Activated T-cell treated with anti-CD3 and anti-CD28 coated beads for 48 hours (primary cell): ENCODE results near the gene KMT5B.

Source experiments
- DNase-seq: peaks from one replicate; pipeline ENCODE4 v3.0.0-alpha.2; 2020; ENCODE audit warnings: low read depth

KMT5B gene

DNA sequence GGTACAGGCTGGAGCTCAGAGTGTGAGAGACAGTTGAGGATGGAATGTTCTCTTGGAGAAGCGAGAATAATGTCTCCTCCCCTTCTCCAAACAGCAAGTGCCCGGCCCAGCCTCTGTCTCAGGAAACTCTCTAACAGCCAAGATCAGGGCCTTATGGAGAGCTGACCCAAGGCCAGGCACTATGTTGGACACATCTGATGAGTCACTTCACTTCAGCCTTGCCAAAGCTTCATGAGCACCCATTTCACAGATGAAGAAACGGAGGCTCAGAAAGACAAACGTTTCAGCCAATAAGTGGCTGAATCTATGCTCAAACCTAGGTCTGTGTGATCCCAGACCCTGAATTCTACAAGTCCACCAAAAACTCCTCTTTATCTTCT, 69.8 kb downstream of the KMT5B start:
- DNase-seq, result no peak

DNA sequence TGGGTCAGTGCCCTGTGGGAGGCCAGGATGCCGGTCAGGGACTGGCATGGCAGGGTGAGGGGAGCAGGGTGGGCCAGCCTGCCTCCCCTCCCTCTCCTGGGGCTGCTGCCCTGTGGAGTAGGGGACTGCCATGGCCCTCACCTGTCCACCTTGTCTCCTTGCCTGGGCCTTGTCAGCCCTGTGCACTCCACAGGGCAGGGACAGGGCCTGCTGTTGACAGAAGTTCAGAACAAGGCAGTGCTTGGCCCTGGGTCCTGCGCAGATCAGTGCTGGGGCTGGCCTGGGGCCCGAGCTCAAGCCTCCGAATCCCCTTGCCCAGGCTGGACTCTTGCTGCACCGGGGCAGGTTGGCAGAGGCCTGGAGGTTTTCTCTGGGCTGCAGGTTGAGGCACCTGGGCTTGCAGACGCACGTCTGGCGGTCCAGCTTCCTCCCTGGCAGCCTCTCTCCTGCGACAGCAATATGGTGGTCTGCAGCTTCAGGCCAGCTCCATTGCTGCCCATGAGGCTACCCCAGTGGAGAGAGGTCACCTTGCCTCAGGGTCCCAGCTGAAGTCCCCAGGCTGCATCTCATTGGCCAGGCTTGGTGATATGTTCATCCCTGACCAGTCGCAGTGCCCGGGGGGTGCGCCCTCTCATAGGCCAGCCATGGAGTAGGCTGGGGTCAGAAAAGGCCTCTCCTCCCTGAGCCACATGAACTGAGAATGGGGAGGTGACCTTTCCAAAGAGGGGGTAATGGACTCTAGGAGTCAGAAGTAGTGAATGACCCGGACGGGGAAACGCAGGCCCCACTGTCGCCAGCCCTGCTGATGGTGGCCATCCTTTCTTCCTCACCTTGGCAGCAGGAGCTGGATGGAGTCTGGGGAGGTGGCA, 70.4 kb downstream of the KMT5B start:
- no peak for DNase-seq

DNA sequence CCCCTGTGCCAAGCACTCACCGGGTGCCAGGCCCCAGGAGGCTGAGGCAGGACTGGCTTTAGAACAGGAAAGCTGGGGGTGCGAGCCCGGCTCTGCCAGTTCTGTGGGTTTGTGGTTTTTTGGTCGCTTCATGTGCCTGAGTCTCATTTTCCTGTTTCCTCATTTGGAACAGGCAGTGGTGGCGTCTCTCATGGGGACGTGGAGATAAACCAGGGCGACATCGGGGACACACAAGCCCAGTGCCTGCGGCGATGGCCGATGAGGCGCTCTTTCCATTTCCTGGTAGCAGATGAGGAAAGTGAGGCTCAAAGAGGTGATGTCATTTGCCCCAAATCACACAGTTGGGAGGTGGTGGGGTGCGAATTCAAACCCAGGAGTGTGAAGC, 71.1 kb downstream of the KMT5B start:
- DNase-seq, result peak; percentile 59

DNA sequence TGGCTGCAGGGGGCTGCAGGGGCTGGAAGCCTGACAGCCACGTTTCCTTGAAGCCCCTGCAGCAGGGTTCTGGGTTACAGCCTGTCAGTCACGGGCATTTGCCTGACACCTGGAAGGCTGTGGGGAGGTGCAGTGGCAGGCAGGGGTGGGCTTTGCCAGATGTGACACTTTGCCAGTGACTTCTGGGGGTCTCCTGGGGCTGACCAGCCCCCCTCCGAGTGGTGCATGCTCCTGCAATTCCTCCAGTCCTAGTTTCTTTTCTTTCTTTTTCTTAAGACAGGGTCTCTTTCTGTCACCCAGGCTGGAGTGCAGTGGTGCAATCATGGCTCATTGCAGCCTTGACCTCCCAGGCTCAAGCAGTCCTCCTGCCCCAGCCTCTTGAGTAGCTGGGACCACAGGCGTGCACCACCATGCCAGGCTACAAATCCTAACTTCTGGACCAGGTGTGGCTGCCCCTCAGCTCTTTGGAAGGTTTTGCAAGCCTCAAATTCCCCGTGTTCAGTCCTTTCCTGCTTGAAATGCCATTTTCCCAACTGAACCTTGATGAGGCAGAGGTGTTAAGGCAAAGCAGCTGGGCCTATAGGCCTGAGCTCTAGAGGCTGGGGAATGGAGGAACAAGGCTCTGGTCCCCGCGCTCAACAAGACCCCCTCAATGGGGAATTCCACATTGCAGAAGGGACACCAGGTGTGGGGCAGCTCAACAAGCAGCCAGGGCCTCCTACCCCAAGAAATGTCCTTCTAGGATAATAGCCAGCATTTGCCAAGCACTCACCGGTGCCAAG, 71.7 kb downstream of the KMT5B start:
- no peak for DNase-seq

DNA sequence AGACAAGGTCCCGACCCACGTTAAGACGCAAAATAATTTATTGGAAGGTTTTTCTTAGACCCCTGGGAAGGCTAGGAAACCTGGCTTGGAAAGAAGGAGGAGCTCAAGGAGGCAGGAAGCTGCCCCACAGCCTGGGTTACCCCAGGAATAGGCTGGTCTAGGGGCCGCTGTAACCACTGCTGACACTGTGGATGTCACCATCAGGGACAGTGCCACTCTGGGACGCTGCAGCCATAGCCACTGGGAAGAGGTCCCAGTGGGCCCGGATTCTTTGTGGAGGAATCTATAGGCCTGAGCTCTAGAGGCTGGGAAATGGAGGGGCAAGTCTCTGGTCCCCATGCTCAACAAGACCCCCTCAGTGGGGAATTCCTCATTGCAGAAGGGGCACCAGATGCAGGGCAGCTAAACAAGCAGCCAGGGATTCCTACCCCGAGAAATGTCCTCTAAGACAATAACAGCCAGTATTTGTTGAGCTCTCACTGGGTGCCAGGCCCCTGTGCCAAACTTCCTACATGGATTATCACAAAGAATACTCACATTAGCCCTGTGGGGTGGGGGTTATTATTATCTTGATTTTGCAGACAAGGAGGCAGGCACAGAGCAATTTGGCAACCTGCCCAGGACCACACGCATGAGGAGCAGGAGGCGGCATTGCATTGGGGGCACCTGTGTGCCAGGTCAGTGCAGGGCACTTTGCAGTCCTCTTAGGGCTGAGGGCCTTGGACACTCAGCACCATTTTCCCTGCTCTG, 72.4 kb downstream of the KMT5B start:
- DNase-seq, result no peak

DNA sequence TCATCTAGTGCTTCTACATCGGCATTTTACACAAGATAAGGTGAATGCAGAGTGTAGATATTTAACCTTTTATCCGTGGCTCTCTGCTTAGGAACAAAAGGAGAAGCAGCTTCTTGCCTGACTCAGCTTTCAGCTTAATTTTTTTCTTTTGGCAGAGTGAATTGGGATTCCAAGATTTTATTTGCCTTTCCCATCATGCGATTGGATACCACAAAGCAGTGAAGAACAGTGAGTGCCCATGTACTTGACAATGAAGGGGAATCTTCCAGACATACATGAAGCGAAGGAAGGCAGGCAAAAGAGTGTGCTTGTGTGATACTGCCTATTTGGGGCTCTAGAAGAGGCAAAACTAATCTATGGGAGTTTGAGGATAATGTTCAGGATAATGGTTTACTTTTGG, 74.9 kb downstream of the KMT5B start:
- no peak for DNase-seq

DNA sequence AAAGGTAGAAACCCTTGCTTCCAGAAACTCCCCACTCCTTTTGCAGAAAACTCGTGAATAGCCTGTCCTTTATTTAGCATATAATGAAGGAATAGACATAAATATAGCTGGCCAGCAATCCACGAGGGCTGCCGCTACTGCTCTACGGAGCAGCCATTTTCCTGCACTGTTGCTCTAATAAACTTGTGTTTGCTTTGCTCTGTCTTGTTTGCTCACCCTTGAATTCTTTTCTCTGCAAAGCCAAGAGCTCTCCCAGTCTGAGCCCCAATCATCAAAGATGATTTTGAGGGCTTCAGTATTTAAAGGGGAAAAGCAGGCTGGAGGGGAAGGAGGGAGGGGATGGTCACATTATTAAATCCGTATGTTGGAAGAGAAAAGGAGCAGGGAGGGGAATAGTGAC, 75.3 kb downstream of the KMT5B start:
- DNase-seq, result no peak

DNA sequence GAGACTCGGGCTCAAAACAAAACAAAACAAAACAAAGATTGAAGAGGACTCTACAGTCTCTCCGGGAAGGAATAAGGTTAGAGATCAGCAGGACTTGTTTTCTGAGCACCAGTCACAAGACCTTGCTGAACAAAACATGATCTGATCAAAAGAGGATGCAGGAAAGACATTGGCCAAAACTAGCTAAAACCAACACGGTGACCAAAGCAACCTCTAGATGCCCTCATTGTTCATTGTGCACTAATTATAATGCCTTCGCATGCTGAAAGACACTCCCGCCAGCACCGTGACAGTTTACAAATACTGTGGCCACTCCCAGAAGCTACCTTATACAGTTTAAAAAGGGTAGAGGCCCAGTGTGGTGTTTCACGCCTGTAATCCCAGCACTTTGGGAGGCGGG, 76.2 kb downstream of the KMT5B start:
- DNase-seq, result no peak

DNA sequence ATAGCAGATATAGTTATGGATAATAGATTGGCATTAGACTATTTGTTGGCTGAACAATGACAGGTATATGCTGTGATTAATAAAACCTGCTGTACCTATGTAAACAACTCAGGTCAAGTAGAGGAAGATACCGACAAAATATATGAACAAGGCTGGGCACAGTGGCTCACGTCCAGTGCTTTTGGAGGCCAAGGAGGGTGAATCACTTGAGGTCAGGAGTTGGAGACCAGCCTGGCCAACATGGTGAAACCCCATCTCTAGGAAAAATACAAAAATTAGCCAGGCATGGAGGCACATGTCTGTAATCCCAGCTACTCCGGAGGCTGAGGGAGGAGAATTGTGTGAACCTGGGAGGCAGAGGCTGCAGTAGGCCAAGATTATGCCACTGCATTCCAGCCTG, 77.9 kb downstream of the KMT5B start:
- no peak for DNase-seq

DNA sequence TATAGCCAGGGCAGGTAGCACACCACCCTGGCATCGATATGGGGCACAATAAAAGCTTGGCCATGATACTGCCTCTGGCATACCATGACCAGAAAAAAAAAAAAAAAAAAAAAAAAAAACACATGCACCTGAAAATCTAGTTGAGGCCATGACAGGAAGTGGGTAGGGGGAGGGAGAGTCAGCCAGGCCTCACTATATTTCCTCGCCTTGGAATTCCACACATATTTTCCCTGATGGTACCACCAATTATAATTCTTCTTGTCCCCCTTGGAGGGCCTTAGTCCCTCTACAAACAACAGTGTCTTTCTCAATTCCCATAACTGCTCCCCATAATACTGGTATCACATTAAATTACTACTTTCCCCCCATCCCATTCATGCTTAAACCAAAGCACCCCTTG, 79.3 kb downstream of the KMT5B start:
- no peak for DNase-seq

DNA sequence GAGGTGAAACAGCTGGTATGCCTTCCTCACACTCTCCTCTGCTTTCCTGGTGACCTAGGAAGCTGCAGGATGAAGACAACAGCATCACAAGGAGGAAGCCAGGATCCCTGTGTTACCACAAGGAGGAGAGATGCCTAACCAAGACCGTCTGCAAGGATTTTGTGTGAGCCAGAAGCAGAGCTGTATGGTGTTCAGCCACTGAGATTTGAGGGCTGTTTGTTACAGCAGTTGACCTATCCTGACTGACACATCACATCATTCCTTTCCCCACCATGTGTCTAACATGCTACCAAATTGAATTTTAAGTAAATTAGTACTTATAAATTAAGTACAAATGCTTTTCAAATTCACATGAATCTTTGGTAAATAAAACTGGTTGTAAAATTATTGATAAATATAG, 83.0 kb downstream of the KMT5B start:
- DNase-seq, result no peak

DNA sequence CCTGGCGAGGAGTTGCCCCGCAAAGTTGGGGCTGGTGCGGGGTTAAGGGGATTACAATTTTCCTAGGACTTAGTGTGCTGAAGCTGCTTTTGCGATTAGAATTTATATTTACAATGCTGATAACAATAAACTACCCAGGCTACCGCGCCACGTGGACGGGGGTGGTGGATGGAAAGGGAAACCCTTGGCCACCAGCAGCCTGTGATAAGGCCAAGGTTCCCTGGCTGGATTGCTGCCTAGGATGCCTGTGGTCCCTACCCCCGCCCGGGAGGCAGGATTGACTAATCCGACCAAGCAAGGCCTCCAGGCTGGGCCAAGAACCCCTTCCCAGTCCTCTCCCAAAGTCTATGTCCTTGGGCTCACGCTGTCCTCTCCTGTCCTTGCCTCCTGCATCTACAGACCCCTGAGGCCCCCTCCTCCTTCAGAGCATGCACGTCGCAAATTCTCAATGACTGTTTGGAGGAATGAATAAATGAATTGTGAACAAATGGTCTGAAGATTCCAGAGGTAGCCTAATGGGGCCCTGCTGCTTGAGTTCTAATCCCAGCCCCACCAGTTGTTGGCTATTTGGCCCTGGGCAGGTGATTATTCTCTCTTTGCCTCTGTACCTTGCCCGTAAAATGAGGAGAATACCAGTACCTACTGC, 84.3 kb downstream of the KMT5B start:
- DNase-seq, result no peak

DNA sequence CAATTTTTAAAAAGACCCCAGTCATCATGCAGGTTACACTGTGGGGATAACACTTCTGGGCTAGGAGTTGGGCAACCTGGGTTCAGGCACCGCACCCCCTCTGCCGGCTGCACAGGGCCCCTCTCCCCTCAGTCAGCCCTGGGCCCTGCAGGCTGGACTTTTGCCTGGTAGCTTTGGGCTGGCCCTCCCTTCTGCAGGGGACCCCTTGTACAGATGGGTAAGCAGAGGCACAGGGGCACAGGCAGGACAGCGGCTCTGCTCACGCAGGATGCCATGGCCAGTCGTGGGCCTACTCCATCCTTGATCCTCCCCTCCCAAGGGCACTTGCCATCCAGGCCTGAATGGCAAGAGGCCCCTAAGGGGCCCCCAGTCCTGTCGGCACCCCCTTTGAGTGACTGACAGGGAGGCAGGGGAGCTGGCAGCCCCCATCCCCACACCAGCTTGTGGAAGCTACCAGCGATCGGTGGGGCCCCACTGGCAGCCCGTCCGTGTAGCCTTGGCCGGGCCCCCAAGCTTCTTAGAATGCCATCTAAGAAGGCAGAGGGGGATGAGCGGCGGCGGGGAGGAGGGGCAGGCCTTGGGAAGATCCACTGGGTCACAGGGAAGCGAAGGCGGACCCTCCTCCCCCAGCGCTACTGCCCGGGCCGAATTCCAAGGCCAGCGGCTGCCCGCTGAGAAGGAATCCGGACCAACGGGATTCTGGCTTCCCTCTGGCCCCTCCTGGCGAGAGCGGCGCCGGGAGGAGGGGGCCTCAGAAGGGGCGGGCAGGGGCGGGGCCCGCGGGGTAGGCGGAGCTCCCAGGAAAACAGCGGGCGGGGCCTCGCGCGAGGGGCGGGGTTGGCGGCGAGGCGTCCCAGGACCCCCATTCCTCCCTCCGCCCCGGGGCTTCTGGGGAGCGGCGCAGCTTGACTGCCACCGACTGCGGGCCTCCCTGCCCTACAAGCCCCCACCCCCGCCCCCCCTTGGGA, 85.1 kb downstream of the KMT5B start:
- no peak for DNase-seq

DNA sequence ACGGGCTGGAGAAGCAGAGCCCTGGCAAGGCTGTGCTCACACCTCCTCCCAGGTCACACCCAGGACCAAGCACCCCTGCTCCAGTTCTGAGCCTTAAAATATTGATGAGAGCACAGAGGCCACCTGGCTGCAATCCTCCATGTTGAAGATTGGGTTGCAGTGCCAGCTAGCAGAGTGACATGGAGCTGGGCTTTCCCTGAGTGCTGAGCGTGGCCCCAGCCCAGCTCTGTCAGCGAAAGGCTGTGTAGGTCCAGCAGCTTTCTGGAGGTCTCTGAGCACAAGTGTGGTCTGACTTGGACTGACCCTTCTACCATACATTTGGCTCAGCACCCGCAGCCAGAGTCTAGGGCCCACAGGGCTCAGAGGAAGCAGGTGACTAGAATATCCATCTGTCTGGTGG, 87.9 kb downstream of the KMT5B start:
- no peak for DNase-seq

DNA sequence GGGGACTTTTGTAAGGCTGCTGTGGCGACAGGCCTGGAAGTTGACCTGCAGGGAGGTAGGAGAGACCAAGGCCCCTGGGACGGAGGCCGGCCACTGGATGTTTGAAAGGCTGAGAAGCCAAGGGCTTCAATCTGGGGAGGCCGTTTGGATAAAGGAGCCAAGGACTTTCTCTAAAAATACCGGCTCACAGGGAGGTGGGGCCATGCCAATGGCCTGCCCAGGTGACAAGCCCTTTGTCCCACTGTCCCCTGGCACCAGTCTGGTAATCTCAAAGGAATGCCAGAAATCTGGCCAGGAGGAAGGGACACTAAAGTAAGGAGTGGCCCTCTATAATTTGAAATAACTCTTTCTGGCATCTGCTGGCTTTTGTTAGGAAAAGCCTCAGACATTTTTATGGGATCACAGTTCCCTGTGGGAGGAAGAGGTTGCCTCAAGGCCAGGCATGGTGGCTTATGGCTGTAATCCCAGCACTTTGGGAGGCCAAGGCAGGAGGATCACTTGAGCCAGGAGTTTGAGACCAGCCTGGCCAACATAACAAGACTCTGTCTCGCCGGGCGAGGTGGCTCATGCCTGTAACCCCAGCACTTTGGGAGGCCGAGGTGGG, 90.1 kb downstream of the KMT5B start:
- no peak for DNase-seq

DNA sequence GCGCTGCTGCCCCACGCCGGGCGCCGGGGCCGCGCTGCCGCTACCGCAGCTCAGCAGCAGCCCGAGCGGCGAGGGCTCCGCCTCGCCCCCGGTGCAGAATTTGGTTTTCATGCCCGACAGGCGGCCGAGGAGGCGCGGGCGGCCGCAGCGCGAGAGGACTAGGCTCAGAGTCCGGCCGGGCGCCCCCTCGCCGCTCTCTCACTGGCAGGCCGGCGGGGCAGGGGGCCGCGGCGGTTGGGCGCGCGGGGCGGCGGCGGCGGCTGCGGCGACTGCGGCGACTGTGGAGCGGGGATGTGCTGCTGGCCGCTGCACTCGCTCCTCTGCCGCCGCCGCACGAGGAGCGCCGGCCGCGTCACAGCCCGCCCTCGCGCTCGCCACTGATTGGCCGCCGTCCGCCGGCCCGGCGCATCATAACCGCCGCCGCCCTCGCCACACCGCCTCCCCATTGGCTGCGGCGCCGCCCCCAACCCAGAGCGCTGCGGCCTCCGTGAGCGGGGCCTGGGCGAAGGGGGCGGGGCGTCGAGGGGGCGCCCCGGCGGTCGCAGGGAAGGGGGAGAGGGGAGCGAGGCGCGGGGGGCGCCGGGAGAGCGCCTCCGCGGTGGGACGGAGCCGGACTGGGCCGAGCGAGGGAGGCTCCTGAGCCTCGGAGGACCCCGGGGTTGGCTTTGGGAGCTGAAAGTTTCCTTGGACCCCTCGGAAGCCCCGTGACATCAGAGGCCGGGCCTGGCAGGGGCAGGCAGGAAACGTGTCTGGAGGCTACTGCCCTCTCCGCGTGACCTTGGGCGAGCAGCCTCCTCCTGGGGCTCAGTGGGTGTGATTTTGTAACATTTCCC, 91.8 kb downstream of the KMT5B start, which contains the start of gene CHKA:
TSS of gene CHKA (minus strand) at position 322 of the 833 bp plus-strand sequence. CDS start at position 111, 211 bp downstream.
- DNase-seq, result peak; percentile 92

DNA sequence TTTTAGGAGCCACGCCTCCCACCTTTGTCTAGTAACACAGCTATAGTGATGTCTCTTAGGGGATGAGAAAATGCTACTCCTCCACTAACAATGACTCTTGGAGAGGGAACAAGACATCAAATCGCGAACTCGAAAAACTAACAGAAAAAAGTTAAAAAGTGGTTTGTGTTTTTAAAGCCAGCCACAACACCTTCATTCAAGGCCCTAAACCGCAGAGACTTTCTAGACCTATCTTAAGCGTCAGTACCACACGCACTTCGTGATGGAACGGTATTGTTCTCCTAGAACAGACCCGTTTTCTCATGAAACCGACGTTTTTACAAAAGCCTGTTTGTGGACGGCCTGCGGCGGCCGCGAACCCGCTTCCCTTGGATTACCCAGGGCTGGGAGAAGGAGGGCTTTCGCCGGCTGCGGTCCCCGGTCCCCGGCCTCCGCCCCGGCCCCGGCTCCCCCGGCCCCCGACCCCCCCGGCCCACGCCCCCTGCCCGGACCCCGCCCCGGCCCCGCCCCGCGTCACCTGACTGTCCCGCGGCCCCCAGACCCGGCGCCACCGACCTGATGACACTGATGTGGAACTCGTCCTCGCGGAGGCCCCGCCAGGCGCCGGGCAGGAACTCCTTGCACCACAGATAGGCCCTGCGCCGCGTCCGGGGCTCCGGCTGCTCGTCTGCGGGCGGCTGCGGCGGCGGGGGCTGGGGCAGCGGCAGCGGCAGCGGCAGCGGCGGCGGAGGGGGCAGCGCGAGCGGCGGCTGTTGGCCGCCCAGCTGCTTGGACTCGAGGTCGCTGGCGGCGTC, 92.6 kb downstream of the KMT5B start:
- DNase-seq, result no peak

DNA sequence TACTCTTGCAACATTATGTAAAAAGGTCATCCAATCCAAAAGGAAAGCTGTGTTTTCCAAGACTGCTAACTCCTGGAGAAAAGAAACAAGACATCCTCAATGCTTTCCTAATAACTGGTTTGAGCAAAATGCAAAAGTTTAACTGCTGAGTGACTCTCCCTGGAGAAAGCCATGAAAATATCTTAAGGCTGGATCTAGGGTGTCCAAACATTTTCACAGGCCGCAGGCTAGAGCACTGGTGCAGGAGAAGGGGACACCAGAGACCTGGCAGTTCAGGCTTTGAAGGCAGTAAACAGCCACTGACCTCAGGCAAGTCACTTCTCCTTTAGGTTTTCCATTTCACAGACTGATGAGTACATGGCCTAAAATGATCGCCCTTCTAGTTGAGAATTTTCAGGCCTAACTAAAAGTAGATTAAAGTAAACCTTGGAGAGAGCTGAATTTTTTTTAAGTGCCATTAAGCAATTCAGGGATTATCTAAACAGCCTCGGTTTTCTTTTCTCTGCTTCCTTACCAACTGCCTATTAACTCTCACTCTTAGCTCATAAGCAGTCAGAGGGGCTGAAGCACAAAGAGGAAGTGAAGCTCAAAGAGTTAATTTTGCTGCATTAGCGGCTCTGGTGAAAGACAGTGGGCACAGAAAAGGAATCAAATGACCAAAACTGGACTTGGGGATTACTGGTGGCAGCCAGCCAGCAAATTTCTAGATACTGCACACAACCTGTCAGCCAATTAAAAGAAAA, 94.2 kb downstream of the KMT5B start:
- no peak for DNase-seq
